ENCODE measurements around the gene RNF151.
A peak's percentile ranks its signal among the peaks of the same experiment; 100 is the strongest.
"Not testable (repeated sequence)": the region's sequence is repeated elsewhere in the genome, so short reads cannot be mapped to it uniquely, and the experiment has no call there.

The RNF151 gene

GRCh38 chr16:2008631-2009163, 42.0 kb downstream of the RNF151 start:
- no peak for TF ChIP-seq POLR2A (IDR thresholded peaks at IDR 0.05; ENCODE audit: extremely low read depth, insufficient read length)
- no peak for TF ChIP-seq CTCF (IDR thresholded peaks at IDR 0.05; ENCODE audit: low read depth, low read length)
- TF ChIP-seq MYC (IDR thresholded peaks at IDR 0.05; ENCODE audit: low read depth, low read length) = no peak
- TF ChIP-seq MAX (IDR thresholded peaks at IDR 0.05; ENCODE audit: low read depth, low read length) = no peak; the same call in 1 of the 2 replicates
- H3K4me3 ChIP-seq (ENCODE audit: low read depth, low read length) = peak overlapping the region; percentile 86
- peak; percentile 68 for DNase-seq (ENCODE audit: low read depth)

GRCh38 chr16:2009164-2009711, 42.6 kb downstream of the RNF151 start:
- TF ChIP-seq POLR2A (IDR thresholded peaks at IDR 0.05; ENCODE audit: extremely low read depth, insufficient read length) (no peak), MAX (IDR thresholded peaks at IDR 0.05; ENCODE audit: low read depth, low read length) (no peak)
- peak overlapping the region; percentile 86 for H3K4me3 ChIP-seq (ENCODE audit: low read depth, low read length)
- DNase-seq (ENCODE audit: low read depth) = peak; percentile 47

GRCh38 chr16:2009791-2010510, 43.3 kb downstream of the RNF151 start, which contains the start of gene ZNF598:
TSS of gene ZNF598 (minus strand) at chr16:2009821.
- DNase-seq (ENCODE audit: low read depth) = peak; percentile 89
- H3K4me3 ChIP-seq (ENCODE audit: low read depth, low read length) = peak within 1 kb of the TSS; percentile 95
- TF ChIP-seq POLR2A (IDR thresholded peaks at IDR 0.05; ENCODE audit: extremely low read depth, insufficient read length) (peak; percentile 92), MYC (IDR thresholded peaks at IDR 0.05; ENCODE audit: low read depth, low read length) (peak; percentile 85), MAX (IDR thresholded peaks at IDR 0.05; ENCODE audit: low read depth, low read length) (peak; percentile 98), CTCF (IDR thresholded peaks at IDR 0.05; ENCODE audit: low read depth, low read length) (no peak)

GRCh38 chr16:2011726-2012125, 45.1 kb downstream of the RNF151 start:
- not testable (repeated sequence) for DNase-seq (ENCODE audit: low read depth); H3K4me3 ChIP-seq (ENCODE audit: low read depth, low read length)

- TF ChIP-seq MYC (IDR thresholded peaks at IDR 0.05; ENCODE audit: low read depth, low read length) = no peak
- TF ChIP-seq POLR2A (IDR thresholded peaks at IDR 0.05; ENCODE audit: extremely low read depth, insufficient read length) = no peak
- TF ChIP-seq MAX (IDR thresholded peaks at IDR 0.05; ENCODE audit: low read depth, low read length) = no peak
- no peak for TF ChIP-seq CTCF (IDR thresholded peaks at IDR 0.05; ENCODE audit: low read depth, low read length)
- no peak overlapping the region for H3K4me3 ChIP-seq (ENCODE audit: low read depth, low read length)
- no peak for DNase-seq (ENCODE audit: low read depth)
These were observed 46.9 kb downstream of the RNF151 start for GRCh38 chr16:2013527-2013926.

GRCh38 chr16:2015117-2015946, 48.7 kb downstream of the RNF151 start:
- H3K4me3 ChIP-seq (ENCODE audit: low read depth, low read length) = no peak overlapping the region
- TF ChIP-seq MYC (IDR thresholded peaks at IDR 0.05; ENCODE audit: low read depth, low read length) = no peak
- TF ChIP-seq CTCF (IDR thresholded peaks at IDR 0.05; ENCODE audit: low read depth, low read length) = no peak
- no peak for TF ChIP-seq POLR2A (IDR thresholded peaks at IDR 0.05; ENCODE audit: extremely low read depth, insufficient read length)
- TF ChIP-seq MAX (IDR thresholded peaks at IDR 0.05; ENCODE audit: low read depth, low read length) = no peak
- peak; percentile 78 for DNase-seq (ENCODE audit: low read depth)
